HG03354 (cell line): ENCODE results near the gene MAN2A2.

Experiments
- ATAC-seq: cut with Tn5 transposase; IDR thresholded peaks from one replicate; pipeline ENCODE4 v1.9.1; 2021; ENCODE audit warnings: mild to moderate bottlenecking; ENCODE audit not compliant: unreplicated experiment, poor library complexity, severe bottlenecking

The MAN2A2 gene

DNA sequence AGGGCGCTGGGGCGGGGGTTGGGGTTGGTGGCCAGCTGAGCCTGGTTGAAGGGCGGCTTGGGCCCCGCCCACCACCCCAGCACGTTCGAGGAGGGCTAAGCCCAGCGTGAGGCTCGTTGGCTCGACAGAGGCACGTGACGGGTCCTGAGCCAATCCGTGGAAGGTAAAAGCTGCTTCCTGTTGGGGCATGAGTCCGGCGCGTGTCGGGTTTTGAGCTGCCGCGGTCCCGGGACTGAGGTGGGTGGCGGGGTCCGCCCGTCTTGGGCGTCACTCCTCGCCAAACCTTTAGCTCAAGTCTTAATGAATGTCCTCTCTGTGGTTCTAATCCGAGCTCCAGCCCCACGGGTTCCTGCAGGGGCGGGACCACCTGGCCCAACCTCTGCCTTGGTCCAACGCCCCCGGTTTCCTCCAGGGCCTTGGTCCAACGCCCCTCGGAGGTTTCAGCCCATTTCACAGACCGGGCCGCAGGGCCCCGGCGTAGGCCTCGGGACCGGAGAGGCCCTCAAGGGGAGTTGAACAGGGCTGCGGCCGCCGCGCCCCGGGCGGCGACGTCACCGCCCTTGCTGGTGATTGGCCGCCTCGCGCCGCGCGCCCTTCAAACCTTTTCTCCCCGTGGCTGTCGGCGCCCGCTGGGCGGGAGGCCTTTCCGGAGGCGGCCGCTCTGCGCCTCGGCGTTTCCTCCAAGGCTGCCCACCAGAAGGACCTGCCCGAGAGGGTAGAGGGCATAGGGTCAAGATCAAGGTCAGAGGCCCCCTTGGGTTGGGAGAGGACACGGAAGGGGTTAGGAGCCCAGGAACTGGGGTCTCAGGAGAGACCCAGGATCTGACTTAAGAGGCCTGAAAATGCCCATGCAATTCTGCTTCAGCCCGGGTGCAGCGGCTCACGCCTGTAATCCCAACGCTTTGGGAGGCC lies 51.9 kb downstream of the MAN2A2 start, which contains the start of gene RCCD1:
RCCD1 (plus strand) TSS at position 173 of the 912 bp plus-strand sequence. CDS start 1,851 bp downstream, outside the sequence.
- peak; percentile 93 for ATAC-seq

DNA sequence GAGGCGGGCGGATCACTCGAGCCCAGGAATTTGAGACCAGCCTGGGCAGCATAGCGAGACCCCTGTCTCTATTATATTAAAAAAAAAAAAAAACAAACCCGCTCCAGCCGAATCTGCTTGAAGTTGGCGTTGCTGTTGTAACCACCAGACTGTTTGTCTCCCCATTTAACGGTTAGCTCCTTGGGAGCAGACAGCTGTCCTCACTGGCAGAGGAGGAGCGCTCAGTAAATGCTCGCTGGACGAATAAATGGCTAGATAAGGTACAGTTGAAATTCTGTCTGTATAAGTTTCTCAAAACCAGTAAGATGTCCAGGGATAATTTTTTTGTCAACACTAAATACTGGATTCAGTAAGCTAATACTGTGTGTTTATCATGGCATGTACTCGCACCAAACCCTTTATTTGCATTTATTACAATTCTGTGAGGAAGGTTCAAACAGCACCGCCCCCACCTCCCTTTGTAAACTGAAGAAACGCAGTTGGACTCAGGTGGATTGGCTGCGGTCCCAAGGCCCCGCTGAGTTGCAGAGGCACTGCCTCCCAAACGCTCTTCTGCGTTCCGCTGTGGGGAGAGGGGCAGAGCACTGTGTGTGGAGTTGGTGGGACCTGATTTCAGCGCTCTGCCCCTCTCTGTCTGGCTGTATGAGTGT lies 52.6 kb downstream of the MAN2A2 start:
- no peak for ATAC-seq

DNA sequence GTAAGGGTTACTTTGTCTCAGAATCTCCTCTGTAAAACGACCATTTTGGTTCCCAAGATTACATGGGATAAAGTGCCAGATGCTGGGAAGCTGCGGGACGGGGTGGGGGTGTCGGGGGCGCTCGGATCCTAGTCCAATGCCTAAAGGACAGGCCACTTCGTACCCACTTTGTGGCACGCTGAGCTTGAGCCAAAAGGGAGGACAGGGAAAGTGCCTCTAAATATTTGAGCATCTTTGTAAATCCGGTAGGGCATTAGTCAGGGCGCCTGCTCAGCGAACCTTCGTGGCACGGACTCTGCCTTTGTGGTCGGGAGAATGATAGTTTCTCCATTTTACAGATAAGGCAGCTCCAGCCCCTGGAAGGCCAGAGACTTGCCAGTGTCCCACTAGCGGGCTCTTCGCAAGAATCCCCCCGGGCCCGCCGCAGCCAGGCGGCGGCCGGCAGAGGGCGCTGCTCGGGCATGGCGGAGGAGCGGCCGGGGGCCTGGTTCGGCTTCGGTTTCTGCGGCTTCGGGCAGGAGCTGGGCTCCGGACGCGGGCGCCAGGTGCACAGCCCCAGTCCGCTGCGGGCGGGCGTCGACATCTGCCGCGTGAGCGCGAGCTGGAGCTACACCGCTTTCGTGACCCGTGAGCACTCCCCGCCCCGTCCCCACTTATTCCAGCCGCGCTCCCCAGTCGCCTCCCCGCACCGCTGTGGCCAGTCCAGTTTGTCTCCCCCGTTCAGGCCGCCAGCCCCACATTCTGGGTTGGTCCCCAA lies 53.4 kb downstream of the MAN2A2 start:
- peak; percentile 30 for ATAC-seq

DNA sequence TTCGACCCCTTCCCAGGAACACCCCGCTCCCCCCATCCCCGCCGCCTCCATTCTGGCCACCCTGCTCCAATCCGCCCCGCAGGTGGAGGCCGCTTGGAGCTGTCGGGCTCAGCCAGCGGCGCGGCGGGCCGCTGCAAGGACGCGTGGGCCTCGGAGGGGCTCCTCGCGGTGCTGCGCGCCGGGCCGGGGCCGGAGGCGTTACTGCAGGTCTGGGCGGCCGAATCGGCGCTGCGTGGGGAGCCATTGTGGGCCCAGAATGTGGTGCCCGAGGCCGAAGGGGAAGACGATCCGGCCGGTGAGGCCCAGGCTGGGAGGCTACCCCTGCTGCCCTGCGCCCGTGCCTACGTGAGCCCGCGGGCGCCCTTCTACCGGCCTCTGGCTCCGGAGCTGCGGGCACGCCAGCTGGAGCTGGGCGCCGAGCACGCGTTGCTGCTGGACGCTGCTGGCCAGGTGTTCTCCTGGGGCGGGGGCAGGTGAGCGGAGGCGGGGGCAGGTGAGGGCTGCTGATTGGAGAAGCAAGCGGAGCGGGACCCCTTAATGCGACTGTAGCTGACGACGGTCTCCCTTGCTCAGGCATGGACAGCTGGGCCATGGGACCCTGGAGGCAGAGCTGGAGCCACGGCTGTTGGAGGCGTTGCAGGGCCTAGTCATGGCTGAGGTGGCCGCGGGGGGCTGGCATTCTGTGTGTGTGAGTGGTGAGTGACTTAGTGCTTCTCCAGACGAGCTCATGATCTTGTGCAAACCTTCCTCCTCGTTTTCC lies 54.1 kb downstream of the MAN2A2 start:
- ATAC-seq = no peak

DNA sequence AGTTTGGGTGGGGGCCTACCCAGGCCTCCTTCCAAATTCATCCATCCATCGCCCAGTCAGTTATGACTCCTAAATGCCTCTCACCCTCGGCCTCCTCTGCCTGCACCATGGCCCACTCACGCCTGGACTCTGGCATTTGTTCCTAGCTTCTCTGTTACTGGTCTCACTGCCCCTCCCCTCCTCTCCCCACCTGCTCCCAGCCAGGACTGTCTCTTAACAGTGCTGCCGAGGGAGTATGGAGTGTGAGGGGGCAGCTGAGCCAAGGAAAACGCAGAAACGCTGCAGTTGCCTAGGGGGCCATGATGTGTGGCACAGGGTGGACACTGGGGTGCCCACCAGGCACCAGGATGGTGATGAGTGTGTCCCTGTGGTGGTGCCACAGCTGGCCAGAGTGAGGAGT lies 54.7 kb downstream of the MAN2A2 start:
- no peak for ATAC-seq

DNA sequence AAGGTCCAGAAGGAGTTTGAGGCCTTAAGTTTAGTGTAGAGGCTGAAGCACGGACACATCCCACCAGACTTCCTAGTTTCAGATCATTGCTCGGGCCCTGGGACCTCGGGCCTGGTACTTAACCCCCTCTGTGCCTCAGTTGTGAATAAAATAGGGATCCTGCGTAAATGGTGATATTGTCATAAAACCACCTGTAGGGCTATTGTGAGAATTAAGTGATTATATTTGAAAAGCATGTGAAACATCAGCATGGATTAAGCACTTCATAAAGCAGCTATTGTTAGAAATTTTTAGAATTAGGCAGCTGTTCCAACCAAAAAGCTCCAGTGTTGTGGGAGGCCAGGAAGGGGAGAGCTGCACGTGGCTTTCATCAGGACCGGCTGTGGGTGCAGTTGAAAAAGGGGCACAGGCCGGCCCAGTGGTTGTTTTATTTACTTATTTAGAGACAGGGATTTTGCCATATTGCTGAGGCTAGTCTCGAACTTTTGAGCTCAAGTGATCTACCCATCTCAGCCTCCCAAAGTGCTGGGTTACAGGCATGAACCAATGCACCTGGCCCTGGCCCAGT lies 56.0 kb downstream of the MAN2A2 start:
- no peak for ATAC-seq

DNA sequence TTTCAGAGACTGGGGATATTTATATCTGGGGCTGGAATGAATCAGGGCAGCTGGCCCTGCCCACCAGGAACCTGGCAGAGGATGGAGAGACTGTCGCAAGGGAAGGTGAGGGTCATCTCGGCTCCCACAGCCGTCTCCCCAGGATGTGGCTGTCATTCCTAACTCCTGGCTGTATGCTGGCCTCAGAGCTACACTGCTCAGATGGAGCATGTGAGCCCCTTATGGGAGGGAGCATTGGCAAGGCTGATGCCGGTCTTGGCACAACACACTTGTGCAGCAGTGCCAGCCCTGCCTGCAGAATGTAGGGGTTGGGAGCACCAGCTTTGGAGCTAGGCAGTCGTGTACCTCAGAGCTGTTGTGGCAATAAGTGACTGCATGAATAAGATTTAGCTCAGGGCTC lies 56.8 kb downstream of the MAN2A2 start:
- no peak for ATAC-seq

DNA sequence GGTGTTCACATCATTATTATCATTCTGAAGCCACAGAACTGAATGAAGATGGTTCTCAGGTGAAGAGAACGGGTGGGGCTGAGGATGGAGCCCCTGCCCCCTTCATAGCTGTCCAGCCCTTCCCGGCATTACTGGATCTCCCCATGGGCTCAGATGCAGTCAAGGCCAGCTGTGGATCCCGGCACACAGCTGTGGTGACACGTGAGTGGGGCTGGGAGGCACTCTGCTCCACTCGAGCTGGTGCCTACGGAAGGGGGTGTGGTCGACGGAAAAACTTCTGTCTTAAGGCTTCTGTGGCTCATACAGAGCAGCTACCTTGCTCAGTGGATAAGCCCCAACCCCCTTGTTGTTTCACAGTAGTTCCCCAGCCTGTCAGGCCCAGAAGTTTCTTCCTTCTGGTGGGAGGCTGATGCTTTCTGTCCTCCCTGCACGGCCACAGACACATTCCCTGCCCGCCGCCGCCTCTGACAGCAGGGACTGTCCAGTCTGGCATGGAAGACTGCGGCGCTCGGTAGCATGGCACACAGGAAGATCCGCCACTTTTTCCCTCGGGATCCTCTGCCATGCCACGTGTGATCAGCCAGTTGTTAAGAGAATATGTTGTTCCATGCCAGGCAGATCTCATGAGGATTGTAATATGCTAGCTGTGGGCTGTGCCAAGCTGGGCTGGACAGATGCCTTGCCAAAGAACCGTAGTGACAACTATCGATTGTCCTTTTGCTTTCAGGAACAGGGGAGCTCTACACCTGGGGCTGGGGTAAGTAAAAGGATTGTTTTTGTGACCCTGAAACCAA lies 57.4 kb downstream of the MAN2A2 start:
- ATAC-seq = no peak

DNA sequence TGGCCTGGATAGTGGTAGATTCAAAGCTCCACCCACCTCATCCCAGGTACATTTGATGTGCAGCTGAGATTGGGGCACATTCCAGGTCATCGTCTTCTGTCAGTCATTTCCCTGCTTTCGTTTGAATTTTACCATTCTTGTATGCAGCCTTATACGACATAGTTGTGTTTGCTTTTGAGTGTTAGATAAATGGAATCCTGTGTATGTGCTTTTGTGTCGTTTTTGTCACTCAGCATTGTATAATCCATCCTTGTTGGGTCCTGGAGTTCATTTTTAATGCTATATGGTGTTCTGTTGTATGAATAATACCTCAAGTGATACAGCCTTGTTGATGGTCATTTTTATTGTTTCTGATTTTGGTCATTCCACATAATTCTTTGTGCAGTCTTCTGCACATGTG lies 58.9 kb downstream of the MAN2A2 start:
- no peak for ATAC-seq

DNA sequence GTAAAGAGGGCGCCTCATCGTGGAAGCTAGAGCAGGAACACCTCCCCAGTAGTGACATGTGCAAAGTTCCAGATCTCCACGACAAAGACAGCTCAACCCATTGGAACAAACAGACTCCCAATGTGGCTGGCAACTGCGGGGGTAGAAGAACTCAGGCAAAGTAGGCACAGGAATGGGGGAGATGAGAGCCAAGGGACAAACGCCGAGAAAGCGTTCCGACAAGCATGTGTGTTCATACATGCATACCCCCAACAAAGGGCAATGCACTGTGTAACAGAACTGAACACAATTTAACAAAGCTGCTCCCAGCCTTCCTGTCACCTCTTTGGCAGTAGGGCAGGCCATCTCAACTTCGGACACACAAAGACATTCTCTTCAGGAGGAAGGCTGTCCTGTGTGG lies 63.2 kb downstream of the MAN2A2 start:
- ATAC-seq = no peak

DNA sequence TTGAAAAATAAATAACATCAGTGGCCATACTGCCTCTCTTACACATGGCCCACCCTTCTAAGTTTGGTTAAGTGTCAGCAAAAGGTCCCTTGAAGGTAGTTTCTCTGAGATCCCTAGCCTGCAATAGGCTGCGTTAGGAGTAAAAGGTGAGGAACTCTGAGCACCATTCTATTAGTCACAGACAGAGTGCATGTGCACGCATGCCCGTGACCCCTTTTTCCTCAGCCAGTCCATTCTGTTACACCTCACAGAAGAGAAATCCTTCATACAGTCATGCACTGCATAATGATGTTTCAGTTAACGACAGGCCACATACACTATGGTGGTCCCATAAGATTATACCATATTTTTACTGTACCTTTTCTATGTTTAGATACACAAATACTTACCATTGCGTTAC lies 64.1 kb downstream of the MAN2A2 start:
- ATAC-seq = no peak

DNA sequence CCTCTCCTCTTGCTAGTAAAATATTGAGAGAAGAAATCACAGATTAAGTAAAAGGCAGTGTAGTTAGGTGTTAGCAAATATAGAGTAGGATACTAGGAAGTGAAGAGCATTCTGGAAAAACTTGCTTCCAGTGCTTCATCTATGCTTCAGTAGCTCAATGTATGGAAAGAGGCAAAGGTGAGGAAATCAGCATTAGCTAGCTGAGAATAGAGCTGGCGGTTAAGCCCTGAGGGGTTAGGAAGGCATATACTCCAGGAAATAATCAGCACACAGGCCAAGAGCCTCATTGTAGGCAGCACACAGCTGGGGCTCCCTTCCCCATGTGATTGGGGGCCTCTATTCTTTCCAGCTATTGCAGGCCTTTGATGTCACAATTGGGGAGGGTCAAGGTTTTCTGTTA lies 65.3 kb downstream of the MAN2A2 start:
- no peak for ATAC-seq

DNA sequence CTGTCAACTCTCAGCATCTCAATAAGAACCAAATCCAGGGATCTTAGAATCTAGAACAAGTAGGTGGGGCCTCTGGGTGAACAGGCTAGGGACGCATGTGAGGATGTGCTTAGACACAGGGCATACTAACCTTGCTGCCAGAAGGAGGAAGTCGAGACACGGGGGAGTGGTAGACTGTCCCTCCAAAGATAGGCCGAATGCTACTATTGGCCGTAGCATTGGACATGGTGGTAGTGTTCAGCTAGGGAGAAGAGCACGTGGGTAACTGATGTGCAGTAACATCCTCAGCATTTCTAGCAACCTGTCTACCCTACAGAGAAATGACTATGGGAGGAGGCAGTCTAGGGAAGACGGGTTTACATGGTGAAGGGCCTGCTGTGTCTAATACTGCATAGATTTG lies 67.2 kb downstream of the MAN2A2 start:
- no peak for ATAC-seq

DNA sequence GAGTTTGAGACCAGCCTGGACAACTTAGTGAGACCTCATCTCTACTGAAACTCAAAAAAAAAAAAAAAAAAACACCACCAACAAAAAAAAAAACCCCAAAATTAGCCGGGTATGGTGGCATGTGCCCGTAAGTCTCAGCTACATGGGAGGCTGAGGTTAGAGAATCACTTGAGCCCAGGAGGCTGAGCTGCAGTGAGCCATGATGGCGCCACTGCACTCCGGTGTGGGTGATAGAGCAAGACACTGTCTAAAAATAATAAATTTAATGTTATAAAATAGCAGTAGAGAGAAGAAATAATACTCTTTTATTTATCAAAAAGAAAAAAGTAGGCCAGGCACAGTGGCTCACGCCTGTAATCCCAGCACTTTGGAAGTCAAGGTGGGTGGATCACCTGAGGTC lies 69.0 kb downstream of the MAN2A2 start:
- ATAC-seq = no peak
